WI38 (cell line): Measurements from ENCODE around the gene ST6GALNAC3.

Source experiments
- H3K4me3 ChIP-seq: 2 replicates; pipeline ENCODE4 v1.5.1; 2011; ENCODE audit warnings: low read depth, mild to moderate bottlenecking, control low read depth, low read length
- TF ChIP-seq, protein P1 (sequence below): IDR thresholded peaks from 2 replicates; pipeline ENCODE4 v1.5.1; 2012; ENCODE audit warnings: low read depth, mild to moderate bottlenecking, control low read depth, low read length

The ST6GALNAC3 gene

DNA sequence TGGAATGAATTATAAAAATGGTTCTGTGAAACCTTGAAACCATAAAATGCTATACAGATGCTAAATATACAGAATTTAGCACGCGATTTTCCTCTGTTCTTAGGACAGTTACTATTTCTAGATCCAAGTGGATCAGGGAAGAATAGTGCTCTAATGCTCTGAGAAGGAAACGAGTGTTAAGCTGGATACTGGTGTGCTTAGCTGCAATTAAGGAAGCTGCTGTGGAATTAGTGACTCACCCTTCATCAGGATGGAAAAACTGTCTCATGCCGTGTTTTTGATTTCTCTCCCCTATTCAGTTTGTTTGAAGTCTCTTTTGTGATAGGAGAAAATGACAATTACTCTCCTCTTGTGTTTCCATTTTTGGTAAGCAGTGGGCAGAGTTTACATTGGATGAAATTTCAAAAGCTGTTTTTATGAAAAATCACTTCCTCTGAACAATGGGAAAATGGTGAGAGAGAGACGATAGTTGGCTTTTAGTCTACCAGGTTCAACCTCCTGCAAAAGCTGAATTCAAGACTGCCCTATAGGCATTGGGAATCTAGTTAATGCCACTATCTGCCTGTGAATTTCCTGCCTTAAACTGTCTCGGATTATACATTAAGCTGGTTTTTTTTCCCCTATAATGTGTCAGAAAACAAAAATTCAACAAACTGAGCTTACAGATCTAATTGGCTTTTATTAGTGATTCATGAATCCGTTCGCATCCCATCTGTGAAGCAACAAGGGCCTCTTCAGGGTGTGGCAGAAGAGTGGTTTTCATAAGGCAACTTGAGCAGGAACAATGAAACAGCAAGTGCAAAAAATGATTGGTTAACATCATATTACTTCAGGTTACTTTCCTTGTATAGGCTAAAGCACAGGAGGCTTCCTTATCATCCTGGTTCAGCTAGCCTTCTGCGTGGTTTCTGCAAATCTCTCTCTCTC, 179.8 kb downstream of the ST6GALNAC3 start:
- no peak overlapping the region for H3K4me3 ChIP-seq
- TF ChIP-seq, protein P1, sequence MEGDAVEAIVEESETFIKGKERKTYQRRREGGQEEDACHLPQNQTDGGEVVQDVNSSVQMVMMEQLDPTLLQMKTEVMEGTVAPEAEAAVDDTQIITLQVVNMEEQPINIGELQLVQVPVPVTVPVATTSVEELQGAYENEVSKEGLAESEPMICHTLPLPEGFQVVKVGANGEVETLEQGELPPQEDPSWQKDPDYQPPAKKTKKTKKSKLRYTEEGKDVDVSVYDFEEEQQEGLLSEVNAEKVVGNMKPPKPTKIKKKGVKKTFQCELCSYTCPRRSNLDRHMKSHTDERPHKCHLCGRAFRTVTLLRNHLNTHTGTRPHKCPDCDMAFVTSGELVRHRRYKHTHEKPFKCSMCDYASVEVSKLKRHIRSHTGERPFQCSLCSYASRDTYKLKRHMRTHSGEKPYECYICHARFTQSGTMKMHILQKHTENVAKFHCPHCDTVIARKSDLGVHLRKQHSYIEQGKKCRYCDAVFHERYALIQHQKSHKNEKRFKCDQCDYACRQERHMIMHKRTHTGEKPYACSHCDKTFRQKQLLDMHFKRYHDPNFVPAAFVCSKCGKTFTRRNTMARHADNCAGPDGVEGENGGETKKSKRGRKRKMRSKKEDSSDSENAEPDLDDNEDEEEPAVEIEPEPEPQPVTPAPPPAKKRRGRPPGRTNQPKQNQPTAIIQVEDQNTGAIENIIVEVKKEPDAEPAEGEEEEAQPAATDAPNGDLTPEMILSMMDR: no peak

DNA sequence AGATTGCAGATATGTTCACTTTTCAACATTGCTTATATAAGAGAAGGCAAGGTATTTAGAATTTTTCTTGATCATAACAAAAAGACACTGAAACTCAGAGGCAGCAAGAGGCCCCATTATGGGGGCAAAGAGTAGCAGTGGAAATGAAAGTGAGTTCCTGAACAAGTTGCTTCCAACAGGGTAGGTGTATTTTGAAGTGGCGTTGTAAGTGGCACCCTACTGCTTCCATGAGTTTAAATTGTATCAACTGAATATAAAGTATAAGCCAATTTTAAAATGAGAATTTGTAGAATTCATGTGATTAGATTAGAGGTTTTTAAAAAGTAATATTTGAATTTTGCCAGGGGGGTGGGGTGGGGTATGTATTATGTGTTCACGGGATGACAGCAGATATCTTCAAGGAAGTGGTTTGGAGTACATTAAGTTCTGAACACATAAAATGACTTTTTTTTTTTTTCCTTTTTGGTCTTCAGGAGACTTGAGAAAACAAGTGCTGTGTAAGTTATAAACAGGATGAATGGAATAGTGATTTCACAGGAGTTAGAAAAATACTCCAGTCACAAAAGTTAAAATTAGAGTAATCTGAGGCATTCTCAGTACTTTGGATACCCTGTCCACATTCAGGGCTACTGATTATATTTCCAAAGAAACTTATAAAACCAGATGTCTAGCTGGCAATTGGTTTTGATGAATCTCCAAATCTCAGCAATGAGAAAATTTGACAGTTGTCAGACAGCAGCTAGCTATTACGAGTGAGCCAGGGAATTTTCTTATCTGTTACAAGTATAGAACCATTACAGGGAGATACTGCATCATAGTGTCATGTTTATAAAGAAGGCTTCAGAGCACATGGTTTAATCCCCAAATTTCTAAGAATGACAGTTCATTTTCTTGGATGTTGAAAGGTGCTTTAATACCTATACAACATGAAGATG, 182.0 kb downstream of the ST6GALNAC3 start:
- TF ChIP-seq, protein P1: no peak
- H3K4me3 ChIP-seq: no peak overlapping the region

DNA sequence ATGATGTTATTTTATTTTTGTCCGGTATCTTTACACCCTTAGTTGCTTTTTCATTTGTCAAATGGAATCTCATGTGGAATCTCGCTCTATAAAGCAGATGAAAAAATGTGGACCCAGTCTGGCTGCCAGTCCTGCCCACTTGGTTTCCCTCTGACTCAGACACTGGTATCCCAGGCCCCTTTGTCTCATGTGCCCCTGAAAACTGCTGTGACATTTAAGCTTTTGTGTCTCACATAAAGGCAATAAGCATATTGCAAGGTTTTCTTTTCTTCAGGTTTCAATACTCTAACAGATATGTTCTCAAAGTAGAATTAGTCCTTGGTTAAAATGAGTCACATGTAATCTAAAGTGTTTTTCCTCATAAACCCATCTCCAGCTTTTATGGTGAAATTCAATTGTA, 183.3 kb downstream of the ST6GALNAC3 start:
- TF ChIP-seq, protein P1: no peak
- no peak overlapping the region for H3K4me3 ChIP-seq

DNA sequence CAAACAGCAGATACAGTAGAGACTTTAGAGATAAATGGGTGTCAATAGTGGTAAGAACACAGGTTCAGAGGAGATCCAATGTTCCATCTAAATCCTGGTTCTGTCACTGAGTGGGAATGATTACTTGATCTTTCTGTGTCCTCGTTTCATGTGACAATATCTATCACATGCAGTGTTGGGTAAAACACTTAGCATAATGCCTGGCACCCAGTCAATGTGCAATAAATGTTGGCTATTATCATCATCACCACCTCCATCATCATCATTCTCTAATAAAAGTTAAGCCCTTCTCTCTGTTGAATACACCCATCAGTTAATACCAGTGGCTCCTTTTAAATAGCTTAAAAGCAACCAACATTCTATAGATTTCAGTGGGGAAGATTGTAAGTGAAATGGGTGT, 184.7 kb downstream of the ST6GALNAC3 start:
- TF ChIP-seq, protein P1: no peak
- no peak overlapping the region for H3K4me3 ChIP-seq

DNA sequence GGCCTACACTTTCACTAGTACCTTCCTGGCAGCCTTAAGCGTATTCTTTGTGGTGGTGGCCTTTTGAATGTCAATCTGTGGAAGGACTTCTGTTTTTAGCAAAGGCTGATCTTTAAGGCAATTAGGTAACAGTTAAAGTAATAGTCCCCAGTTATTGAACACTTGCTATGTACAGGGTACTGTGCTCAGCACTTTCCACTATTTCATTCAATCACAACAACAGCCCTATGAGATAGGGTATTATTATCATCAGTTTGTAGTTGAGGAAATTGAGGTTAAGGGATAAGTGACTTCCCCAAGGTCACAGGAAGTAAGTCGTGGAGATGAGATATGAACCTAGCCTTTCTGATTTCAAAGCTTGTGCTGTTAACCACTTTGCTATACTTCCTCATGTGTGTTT, 185.7 kb downstream of the ST6GALNAC3 start:
- no peak overlapping the region for H3K4me3 ChIP-seq
- TF ChIP-seq, protein P1: no peak

DNA sequence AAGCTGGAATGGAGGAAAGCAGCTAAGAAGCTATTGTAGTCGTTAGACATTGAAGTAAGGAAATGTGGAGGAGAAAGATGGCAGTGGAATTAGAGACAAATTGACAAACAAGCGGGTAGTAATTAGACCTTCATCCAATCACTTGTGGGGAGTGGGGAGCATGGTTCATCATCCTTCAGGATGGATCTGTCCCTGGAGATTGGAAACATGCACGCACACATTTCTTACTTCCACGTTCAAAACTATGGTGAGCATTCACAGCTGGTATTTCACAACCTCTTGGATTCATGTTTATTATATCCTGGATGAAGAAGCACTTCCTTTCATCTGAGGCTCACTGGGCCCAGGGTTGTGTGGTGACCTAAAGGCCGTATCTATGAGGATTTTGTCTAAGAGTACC, 188.1 kb downstream of the ST6GALNAC3 start:
- TF ChIP-seq, protein P1: no peak
- H3K4me3 ChIP-seq: no peak overlapping the region
